Spleen (tissue), 11 donors: ENCODE measurements around the gene NXN. TPM values are rescaled to one million over a fixed set of nuclear protein-coding genes. Genes with fewer than 3 reads are reported as not detected.
A peak's percentile ranks its signal among the peaks of the same experiment; 100 is the strongest.
"Not testable (repeated sequence)": the region's sequence is repeated elsewhere in the genome, so short reads cannot be mapped to it uniquely, and the experiment has no call there.

ENCODE experiments used
- DNase-seq: peaks from one replicate; pipeline ENCODE4 v3.0.0-alpha.2; 2020
- H3K27ac ChIP-seq, 8 donors: fragments of 200-600 bp; sonication (generic) in 7 of 8; 1 replicate in 4 of 8; 2 replicates in 4 of 8; pipeline versions ENCODE4 v1.5.0 to v1.8.0; 2016 to 2021; ENCODE audit warnings: inconsistent platforms in 4 of 8, mild to moderate bottlenecking in 4 of 8, moderate library complexity in 1 of 8
- H3K27me3 ChIP-seq, 7 donors: fragments of 200-600 bp; sonication (generic) in 6 of 7; replicated peaks in 1 of 7; 1 replicate in 4 of 7; 2 replicates in 3 of 7; pipeline versions ENCODE4 v1.5.0 to v1.8.0; 2016 to 2021; ENCODE audit warnings: inconsistent platforms in 3 of 7, mild to moderate bottlenecking in 1 of 7
- H3K36me3 ChIP-seq, 6 donors: fragments of 200-600 bp; sonication (generic) in 5 of 6; 1 replicate in 4 of 6; 2 replicates in 2 of 6; pipeline versions ENCODE4 v1.5.0 to v1.8.0; 2016 to 2021; ENCODE audit warnings: inconsistent platforms in 2 of 6
- H3K4me1 ChIP-seq, 6 donors: fragments of 200-600 bp; sonication (generic) in 5 of 6; 1 replicate in 3 of 6; 2 replicates in 3 of 6; pipeline versions ENCODE4 v1.5.0 to v1.8.0; 2016 to 2021; ENCODE audit warnings: inconsistent platforms in 3 of 6
- H3K4me3 ChIP-seq, 8 donors: fragments of 200-600 bp; sonication (generic) in 7 of 8; 1 replicate in 4 of 8; 2 replicates in 4 of 8; pipeline versions ENCODE4 v1.5.0 to v1.8.0; 2016 to 2021; ENCODE audit warnings: inconsistent platforms in 4 of 8, mild to moderate bottlenecking in 4 of 8, moderate library complexity in 2 of 8
- H3K9me3 ChIP-seq, 8 donors: fragments of 200-600 bp; sonication (generic) in 7 of 8; 1 replicate in 4 of 8; 2 replicates in 4 of 8; pipeline versions ENCODE4 v1.5.0 to v1.8.0; 2016 to 2021; ENCODE audit warnings: inconsistent platforms in 4 of 8
- CTCF ChIP-seq, 11 experiments: fragments of 200-600 bp in 7 of 11; fragments of 450-650 bp in 4 of 11; sonication (generic) in 4 of 11; IDR thresholded peaks in 8 of 11; conservative IDR thresholded peaks in 3 of 11; 1 replicate in 7 of 11; 2 replicates in 4 of 11; pipeline versions ENCODE4 v1.4.0 to v1.8.0; 2016 to 2021; ENCODE audit warnings: antibody characterized with exemption in 11 of 11, inconsistent platforms in 4 of 11, mild to moderate bottlenecking in 1 of 11
- POLR2A ChIP-seq, 3 donors: fragments of 450-650 bp; IDR thresholded peaks; one replicate each; pipeline ENCODE4 v1.5.1; 2017; ENCODE audit warnings: antibody characterized with exemption in 3 of 3, mild to moderate bottlenecking in 1 of 3
- POLR2AphosphoS5 ChIP-seq, 3 donors: sonication (generic); formaldehyde crosslinking; IDR thresholded peaks; one replicate each; pipeline ENCODE4 v1.5.1; 2017; ENCODE audit warnings: antibody characterized with exemption in 3 of 3
- WGBS, 5 donors: extraction: QIAGEN DNeasy Blood & Tissue Kit in 3 of 5; methylation state at CpG; one replicate each; pipeline versions ENCODE4 v1.1.5 to v1.1.7; 2013 to 2018; 5-methylcytosine and 5-hydroxymethylcytosine counted together
- intact Hi-C: fragments of 100-400 bp; cut with DNase I; formaldehyde crosslinking; loops from one replicate; pipeline ENCODE4 v1.15.0; 2023; ENCODE audit warnings: low total_unique reads
- polyA plus RNA-seq, 3 donors: library from polyadenylated mRNA; stranded (reverse); fragments of 200-250 nt; gene quantifications; one replicate each; pipeline ENCODE4 v1.2.1, GENCODE V29; 2013
- total RNA-seq, 7 donors: library from RNA; depleted of rRNA in 3 of 7; stranded (reverse); fragments of >200 nt in 3 of 7; fragmentation: NEBNext Ultra II Directional in 4 of 7; extraction: Animal tissue kit (Norgen Biotek cat#: 25700) in 4 of 7; gene quantifications; one replicate each; pipeline versions ENCODE4 v1.1.0 to v1.2.1, GENCODE V29; 2016 to 2021
- donor health status: healthy with polysubstance abuse.
- donor health status: DM: no; HTN: no; CAD: no; lungs with moderate emphysema.
- donor health status: DM: no; HTN: no; CAD: no.
- donor health status: Bipolar disorder and iron deficiency.
- donor health status: healthy.
- donor health status: DM: no; HTN: no; CAD: no.
- donor health status: DM: yes; HTN: yes; CAD: no.

Gene NXN
- total and polyA plus RNA-seq, 10 donors: 3.9 to 21.4 (median 10.3) TPM

DNA sequence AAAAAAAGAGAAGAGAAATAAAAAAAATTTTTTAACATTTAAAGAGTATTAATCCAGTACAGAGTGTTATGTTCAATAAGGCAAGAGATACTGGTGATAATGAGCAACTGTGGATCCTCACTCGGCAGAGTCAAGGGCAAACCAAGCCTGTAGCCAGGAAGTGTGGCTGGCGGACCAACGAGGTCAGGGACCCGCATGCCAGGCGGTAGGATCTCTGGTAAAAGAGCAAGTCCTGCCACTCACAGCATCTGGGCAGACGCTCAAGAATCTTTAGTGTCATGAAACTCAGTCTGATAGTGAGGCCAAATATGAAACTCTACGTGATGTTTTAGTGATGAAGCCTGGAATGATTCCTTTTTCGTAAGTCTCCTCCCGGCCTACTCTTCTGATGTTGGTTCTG is 219.2 kb downstream of the NXN start:
- TF ChIP-seq POLR2A (IDR thresholded peaks at IDR 0.05) (no peak), CTCF (IDR thresholded peaks at IDR 0.05 in 8 of 11, conservative IDR thresholded peaks at IDR 0.05 in 3 of 11) (no peak), POLR2AphosphoS5 (IDR thresholded peaks at IDR 0.05) (peak in 2 of 3 donors; percentile 35 to 60)
- intact Hi-C loops: no loop called here
- Histone ChIP-seq H3K27me3 (no peaks in the 10 kb centered on the region), H3K27ac (peak overlapping the region in 2 of 8 donors; percentile 8 to 57), H3K36me3 (peaks cover 0 to 92% (median 67%) of the 10 kb centered on the region in 6 donors), H3K4me3 (no peak overlapping the region), H3K9me3 (no peaks in the 10 kb centered on the region), H3K4me1 (peaks cover 0 to 6% (median 0%) of the 10 kb centered on the region in 6 donors)
- DNase-seq: peak; percentile 56
- 73 to 83% (median 78%) methylated on average over 9 of the region's 9 CpGs for WGBS, 5 donors

- intact Hi-C loops: no loop called here
- peaks cover 0 to 6% (median 0%) of the 10 kb centered on the region in 6 donors for H3K4me1 ChIP-seq
- TF ChIP-seq POLR2AphosphoS5 (IDR thresholded peaks at IDR 0.05) (no peak), CTCF (IDR thresholded peaks at IDR 0.05 in 8 of 11, conservative IDR thresholded peaks at IDR 0.05 in 3 of 11) (no peak), POLR2A (IDR thresholded peaks at IDR 0.05) (no peak)
- peak overlapping the region in 1 of 8 donors; percentile 17 for H3K27ac ChIP-seq
- no peak overlapping the region for H3K4me3 ChIP-seq
- DNase-seq: no peak
- H3K9me3 ChIP-seq: no peaks in the 10 kb centered on the region
- H3K27me3 ChIP-seq: no peaks in the 10 kb centered on the region
- WGBS, 5 donors: 84 to 93% (median 88%) methylated on average over 5 of the region's 5 CpGs
- H3K36me3 ChIP-seq: peaks cover 0 to 88% (median 63%) of the 10 kb centered on the region in 6 donors
These were observed 219.6 kb downstream of the NXN start for GRCh38 chr17:759964-760363.

DNA sequence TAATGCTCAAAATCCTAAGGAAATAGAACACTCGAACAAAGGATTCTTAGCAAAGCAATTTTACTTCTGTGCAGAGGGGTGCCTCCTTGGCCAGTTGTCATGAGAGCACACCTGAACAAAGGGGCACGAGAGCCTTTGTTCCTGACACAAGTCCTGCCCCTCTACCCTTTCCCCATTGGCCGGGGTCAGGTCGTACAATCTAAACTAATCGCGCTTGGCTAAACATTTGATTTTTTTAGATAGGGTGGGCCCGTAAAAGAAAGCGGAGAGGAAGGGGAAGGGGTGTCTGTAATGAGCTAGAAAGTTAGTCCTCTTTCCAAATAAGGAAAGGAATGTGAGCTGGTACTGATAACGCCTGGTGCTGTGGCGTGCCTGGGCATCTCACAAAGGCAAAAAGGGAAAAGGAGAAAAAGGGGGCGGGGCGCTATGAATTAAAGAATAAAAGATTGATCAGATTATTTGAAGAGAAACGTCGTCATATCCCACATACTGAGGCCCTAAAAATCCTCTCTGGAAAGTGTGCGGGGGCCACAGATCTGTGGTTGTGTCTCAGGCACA is 223.5 kb downstream of the NXN start:
- intact Hi-C loops, H3K27me3 ChIP-seq, H3K4me3 ChIP-seq, H3K9me3 ChIP-seq, H3K27ac ChIP-seq: not testable (repeated sequence)
- DNase-seq: peak; percentile 6
- WGBS, 5 donors: 83 to 89% (median 84%) methylated on average over 15 of the region's 15 CpGs
- H3K4me1 ChIP-seq: peaks cover 2 to 21% (median 10%) of the 10 kb centered on the region in 6 donors
- H3K36me3 ChIP-seq: peaks cover 0 to 49% (median 32%) of the 10 kb centered on the region in 6 donors

- DNase-seq, H3K9me3 ChIP-seq, H3K4me3 ChIP-seq, H3K27me3 ChIP-seq, intact Hi-C loops, H3K27ac ChIP-seq: not testable (repeated sequence)
- Histone ChIP-seq H3K36me3 (peaks cover 0 to 43% (median 29%) of the 10 kb centered on the region in 6 donors), H3K4me1 (peaks cover 9 to 22% (median 17%) of the 10 kb centered on the region in 6 donors)
- 96 to 99% (median 98%) methylated on average over 9 of the region's 9 CpGs for WGBS, 5 donors
These were observed 224.1 kb downstream of the NXN start for GRCh38 chr17:755319-755961.

DNA sequence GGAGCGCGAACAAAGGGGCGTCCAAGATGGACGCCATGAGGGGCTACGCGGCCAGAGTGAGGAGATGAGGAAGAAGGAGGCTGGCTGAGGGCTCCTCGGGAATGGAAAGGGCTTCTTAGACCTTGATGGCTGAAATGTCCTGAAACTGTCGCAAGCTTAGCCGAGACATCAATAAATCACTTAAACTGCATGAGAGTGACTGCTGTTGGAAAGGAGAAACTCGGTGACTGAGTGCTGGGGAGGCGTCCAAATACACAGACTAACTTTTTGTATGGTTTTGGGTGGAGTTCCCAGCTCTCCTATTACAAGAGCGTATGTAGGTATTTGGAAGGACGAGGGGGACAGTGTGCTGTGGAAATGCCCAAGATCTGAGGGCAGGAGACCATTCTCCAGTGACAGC is 226.2 kb downstream of the NXN start:
- Histone ChIP-seq H3K4me1 (peaks cover 11 to 31% (median 24%) of the 10 kb centered on the region in 6 donors), H3K4me3 (no peak overlapping the region), H3K27ac (no peak overlapping the region), H3K27me3 (no peaks in the 10 kb centered on the region), H3K36me3 (peaks cover 0 to 23% (median 15%) of the 10 kb centered on the region in 6 donors), H3K9me3 (no peaks in the 10 kb centered on the region)
- TF ChIP-seq POLR2A (IDR thresholded peaks at IDR 0.05) (no peak), CTCF (IDR thresholded peaks at IDR 0.05 in 8 of 11, conservative IDR thresholded peaks at IDR 0.05 in 3 of 11) (no peak), POLR2AphosphoS5 (IDR thresholded peaks at IDR 0.05) (no peak)
- 81 to 87% (median 86%) methylated on average over 13 of the region's 13 CpGs for WGBS, 5 donors
- intact Hi-C loops: no loop called here
- DNase-seq: no peak
